Measurements from ENCODE around the gene PPP1R37. TPM values are rescaled to one million over a fixed set of nuclear protein-coding genes. Genes with fewer than 3 reads are reported as not detected.

The PPP1R37 gene
- total and polyA plus RNA-seq, 2 of the 13 experiments (the other 11 are each of a cell fraction or from before 2014, with no cell fraction given) = 9.0 to 14.3 TPM

DNA sequence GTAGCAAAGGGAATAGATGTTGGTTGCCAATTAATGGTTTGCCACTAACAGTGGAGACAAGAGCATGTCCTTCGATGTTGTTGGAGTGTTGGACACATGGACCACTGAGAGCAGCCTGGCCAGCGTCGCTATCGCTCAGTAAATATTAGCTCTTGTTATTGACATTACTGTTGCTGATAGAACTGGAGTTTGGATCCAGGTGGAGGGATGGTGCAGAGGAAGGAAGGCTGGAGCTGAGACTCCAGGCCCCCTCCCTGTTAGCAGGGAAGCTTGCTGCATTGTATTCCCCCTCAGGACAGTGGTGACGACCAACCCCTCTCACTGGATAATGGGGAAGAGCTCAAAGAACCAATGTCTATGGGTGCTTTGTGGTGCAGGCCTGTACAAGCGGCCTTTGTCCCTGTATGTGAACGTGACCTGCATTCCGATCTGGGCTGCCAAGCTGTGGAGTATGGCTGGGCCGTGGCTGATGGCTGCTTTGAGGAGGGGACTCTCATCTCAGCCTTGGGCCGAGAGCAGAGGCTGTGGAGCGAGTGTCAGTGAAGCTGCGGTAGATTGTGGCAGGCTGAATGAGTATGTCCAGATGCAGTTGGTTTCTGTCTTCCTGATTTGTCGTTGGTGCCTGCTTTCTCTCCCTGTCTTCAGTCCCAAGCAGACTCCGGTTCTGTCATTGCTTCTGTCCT is 47.2 kb upstream of the PPP1R37 start (continued):
- TF ChIP-seq, protein P1, sequence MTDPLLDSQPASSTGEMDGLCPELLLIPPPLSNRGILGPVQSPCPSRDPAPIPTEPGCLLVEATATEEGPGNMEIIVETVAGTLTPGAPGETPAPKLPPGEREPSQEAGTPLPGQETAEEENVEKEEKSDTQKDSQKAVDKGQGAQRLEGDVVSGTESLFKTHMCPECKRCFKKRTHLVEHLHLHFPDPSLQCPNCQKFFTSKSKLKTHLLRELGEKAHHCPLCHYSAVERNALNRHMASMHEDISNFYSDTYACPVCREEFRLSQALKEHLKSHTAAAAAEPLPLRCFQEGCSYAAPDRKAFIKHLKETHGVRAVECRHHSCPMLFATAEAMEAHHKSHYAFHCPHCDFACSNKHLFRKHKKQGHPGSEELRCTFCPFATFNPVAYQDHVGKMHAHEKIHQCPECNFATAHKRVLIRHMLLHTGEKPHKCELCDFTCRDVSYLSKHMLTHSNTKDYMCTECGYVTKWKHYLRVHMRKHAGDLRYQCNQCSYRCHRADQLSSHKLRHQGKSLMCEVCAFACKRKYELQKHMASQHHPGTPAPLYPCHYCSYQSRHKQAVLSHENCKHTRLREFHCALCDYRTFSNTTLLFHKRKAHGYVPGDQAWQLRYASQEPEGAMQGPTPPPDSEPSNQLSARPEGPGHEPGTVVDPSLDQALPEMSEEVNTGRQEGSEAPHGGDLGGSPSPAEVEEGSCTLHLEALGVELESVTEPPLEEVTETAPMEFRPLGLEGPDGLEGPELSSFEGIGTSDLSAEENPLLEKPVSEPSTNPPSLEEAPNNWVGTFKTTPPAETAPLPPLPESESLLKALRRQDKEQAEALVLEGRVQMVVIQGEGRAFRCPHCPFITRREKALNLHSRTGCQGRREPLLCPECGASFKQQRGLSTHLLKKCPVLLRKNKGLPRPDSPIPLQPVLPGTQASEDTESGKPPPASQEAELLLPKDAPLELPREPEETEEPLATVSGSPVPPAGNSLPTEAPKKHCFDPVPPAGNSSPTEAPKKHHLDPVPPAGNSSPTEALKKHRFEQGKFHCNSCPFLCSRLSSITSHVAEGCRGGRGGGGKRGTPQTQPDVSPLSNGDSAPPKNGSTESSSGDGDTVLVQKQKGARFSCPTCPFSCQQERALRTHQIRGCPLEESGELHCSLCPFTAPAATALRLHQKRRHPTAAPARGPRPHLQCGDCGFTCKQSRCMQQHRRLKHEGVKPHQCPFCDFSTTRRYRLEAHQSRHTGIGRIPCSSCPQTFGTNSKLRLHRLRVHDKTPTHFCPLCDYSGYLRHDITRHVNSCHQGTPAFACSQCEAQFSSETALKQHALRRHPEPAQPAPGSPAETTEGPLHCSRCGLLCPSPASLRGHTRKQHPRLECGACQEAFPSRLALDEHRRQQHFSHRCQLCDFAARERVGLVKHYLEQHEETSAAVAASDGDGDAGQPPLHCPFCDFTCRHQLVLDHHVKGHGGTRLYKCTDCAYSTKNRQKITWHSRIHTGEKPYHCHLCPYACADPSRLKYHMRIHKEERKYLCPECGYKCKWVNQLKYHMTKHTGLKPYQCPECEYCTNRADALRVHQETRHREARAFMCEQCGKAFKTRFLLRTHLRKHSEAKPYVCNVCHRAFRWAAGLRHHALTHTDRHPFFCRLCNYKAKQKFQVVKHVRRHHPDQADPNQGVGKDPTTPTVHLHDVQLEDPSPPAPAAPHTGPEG (CRISPR knock-in tag; IDR thresholded peaks at IDR 0.05) = peak; percentile 43
- TF ChIP-seq MYC (CRISPR knock-in tag; IDR thresholded peaks at IDR 0.05; ENCODE audit: borderline replicate concordance) (peak; percentile 85), CENPT (CRISPR knock-in tag; IDR thresholded peaks at IDR 0.05; ENCODE audit: low read depth) (no peak), ZNF577 (CRISPR knock-in tag; IDR thresholded peaks at IDR 0.05; ENCODE audit: borderline replicate concordance, low read depth) (no peak), DPF2 (CRISPR knock-in tag; IDR thresholded peaks at IDR 0.05; ENCODE audit: borderline replicate concordance, low read depth) (peak; percentile 90), CENPX (CRISPR knock-in tag; IDR thresholded peaks at IDR 0.05) (no peak), ZNF24 (IDR thresholded peaks at IDR 0.05) (no peak), MYNN (CRISPR knock-in tag; IDR thresholded peaks at IDR 0.05; ENCODE audit: low read depth) (no peak; the same call in 1 of the 2 replicates), MBNL3 (CRISPR knock-in tag; conservative IDR thresholded peaks at IDR 0.05) (no peak), ZNF260 (CRISPR knock-in tag; IDR thresholded peaks at IDR 0.05; ENCODE audit: borderline replicate concordance, low read depth) (peak; percentile 100), FOXA1 (IDR thresholded peaks at IDR 0.05) (peak; percentile 96), FOXA1 (CRISPR knock-in tag; IDR thresholded peaks at IDR 0.05) (peak; percentile 99), SMAD9 (CRISPR knock-in tag; IDR thresholded peaks at IDR 0.05) (no peak), NR1H2 (CRISPR knock-in tag; IDR thresholded peaks at IDR 0.05; ENCODE audit: borderline replicate concordance, low read depth) (no peak)
- TF ChIP-seq, protein P2, sequence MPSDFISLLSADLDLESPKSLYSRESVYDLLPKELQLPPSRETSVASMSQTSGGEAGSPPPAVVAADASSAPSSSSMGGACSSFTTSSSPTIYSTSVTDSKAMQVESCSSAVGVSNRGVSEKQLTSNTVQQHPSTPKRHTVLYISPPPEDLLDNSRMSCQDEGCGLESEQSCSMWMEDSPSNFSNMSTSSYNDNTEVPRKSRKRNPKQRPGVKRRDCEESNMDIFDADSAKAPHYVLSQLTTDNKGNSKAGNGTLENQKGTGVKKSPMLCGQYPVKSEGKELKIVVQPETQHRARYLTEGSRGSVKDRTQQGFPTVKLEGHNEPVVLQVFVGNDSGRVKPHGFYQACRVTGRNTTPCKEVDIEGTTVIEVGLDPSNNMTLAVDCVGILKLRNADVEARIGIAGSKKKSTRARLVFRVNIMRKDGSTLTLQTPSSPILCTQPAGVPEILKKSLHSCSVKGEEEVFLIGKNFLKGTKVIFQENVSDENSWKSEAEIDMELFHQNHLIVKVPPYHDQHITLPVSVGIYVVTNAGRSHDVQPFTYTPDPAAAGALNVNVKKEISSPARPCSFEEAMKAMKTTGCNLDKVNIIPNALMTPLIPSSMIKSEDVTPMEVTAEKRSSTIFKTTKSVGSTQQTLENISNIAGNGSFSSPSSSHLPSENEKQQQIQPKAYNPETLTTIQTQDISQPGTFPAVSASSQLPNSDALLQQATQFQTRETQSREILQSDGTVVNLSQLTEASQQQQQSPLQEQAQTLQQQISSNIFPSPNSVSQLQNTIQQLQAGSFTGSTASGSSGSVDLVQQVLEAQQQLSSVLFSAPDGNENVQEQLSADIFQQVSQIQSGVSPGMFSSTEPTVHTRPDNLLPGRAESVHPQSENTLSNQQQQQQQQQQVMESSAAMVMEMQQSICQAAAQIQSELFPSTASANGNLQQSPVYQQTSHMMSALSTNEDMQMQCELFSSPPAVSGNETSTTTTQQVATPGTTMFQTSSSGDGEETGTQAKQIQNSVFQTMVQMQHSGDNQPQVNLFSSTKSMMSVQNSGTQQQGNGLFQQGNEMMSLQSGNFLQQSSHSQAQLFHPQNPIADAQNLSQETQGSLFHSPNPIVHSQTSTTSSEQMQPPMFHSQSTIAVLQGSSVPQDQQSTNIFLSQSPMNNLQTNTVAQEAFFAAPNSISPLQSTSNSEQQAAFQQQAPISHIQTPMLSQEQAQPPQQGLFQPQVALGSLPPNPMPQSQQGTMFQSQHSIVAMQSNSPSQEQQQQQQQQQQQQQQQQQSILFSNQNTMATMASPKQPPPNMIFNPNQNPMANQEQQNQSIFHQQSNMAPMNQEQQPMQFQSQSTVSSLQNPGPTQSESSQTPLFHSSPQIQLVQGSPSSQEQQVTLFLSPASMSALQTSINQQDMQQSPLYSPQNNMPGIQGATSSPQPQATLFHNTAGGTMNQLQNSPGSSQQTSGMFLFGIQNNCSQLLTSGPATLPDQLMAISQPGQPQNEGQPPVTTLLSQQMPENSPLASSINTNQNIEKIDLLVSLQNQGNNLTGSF (CRISPR knock-in tag; IDR thresholded peaks at IDR 0.05) = no peak
- TF ChIP-seq, protein P3, sequence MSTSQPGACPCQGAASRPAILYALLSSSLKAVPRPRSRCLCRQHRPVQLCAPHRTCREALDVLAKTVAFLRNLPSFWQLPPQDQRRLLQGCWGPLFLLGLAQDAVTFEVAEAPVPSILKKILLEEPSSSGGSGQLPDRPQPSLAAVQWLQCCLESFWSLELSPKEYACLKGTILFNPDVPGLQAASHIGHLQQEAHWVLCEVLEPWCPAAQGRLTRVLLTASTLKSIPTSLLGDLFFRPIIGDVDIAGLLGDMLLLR (CRISPR knock-in tag; IDR thresholded peaks at IDR 0.05) = no peak
- TF ChIP-seq, protein P4, sequence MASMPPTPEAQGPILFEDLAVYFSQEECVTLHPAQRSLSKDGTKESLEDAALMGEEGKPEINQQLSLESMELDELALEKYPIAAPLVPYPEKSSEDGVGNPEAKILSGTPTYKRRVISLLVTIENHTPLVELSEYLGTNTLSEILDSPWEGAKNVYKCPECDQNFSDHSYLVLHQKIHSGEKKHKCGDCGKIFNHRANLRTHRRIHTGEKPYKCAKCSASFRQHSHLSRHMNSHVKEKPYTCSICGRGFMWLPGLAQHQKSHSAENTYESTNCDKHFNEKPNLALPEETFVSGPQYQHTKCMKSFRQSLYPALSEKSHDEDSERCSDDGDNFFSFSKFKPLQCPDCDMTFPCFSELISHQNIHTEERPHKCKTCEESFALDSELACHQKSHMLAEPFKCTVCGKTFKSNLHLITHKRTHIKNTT (CRISPR knock-in tag; IDR thresholded peaks at IDR 0.05) = no peak

Data from HepG2 (cell line).